NCI-H1048 (cell line): Measurements from ENCODE around the gene RUVBL2.

ENCODE experiments used
- DNase-seq: peaks from one replicate; lab custom pipeline; 2025; lab: John Stamatoyannopoulos, UW

RUVBL2 gene

DNA sequence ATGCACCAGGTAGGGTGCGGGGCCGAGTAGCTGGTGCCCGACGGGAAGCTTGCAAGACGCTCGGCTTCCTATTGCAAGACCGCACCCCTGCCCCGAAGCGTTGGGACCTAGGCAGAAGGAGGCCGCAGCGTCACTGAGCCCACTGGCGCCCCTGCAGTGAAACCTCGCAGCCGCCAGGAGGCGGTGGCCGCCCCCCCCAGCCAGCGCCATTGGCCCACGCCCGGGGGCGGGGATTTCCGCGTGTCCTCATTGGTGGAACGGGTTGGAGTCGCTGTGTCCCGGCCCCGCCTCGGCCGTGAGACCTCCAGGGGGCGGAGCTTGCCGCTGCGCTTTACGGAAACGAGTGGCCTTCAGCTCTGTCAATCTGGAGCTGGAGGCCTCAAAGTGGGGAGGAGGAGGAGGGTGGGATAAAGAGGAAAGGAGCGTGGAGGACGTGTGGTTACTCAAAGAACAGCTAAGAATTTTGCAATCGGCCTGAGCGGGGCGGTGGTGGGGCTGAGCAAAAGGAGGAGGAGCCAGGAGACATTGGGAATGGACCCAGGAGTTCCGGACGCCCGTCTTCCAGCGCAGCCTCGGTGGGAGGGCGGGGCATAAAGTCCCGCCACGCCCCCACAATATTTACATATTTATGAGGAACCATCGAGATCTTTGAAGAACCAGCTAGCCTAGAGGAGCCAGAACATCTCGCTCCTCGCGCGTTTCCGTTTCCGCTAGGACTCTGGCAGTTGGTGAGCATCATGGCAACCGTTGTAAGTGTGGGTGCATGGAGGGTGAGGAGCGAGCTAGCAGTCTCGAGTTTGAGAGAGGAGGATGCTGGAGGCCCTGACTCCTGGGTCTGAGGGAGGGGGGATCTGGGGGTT is at the start of gene RUVBL2, which contains the start of gene GYS1:
Gene RUVBL2, plus strand, starts transcription at position 713 of the 860 bp plus-strand sequence. Its CDS starts 25 bp downstream, at position 738.
Gene GYS1, minus strand, starts transcription at position 135 of the 860 bp plus-strand sequence. CDS start 197 bp downstream, outside the sequence.
- DNase-seq = peak; percentile 99

DNA sequence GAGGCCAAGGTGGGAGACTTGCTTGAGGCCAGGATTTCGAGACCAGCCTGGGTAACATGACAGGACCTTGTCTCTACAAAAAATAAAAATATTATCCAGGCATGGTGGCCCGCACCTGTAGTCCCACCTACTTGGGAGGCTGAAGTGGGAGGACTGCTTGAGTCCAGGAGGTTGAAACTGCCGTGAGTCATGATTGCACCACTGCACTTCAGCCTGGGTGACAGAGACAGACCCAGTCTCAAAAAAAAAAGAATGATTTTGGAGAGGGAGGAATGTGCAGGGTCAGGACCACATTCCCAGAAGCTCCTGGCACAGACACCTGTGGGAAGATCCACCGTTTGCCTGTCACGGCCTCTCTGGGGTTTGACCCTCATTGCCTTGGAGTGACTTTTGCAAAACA is 48.3 kb upstream of the RUVBL2 start:
- no peak for DNase-seq

GRCh38 chr19:48945817-48946216 is 47.9 kb upstream of the RUVBL2 start:
- DNase-seq = no peak

DNA sequence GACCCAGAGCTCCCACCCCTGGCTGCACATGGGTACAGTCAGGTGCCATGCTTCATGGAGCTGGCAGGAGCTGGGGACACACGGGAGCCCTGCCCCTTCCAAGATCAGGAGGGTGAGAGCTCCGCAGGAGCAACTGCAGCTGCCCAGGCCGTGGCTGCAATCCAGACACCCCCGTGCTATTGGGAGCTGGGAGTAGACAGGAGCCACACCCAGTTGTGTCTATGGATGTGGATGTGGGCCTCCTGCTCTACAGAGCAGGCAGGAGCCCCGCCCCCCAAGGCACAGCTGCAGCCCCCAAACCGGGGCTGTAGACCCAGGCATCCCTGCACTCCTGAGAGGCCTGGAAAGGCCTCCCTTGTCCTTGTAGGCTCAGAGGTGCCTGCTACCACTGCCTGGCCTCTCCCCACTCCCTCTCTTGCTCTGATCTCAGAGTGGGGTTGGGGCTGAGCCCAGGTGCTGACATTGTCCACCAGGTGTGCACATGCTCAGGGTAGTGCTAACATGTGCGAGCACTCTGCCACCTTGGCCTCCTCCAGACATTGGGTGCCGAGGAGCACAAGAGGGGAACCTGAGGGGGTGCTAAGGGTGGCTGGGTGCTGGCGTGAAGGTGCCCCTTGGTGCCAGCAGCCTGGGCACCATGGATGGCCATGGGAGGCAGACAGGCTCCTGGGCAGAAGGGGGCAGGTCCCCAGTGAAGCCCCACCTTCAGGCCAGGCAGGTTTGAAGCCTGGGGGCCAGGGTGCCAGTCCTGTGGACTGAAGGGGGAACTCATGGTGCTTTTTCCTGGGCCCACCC is 47.0 kb upstream of the RUVBL2 start:
- DNase-seq = no peak

DNA sequence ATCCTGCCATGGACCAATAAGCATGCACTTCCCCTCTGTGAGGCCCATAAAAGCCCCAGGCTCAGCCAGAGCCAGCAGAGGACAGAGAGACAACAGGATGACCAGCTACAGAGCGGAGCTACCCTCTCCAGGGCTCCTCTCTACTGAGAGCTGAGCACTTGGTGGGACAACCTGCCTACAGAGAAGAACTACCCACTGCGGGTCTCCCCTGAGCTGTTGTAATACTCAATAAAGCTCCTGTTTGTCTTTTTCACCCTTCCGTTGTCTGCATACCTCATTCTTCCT is 46.5 kb upstream of the RUVBL2 start:
- DNase-seq = no peak

GRCh38 chr19:48950159-48950558 is 43.5 kb upstream of the RUVBL2 start:
- no peak for DNase-seq

DNA sequence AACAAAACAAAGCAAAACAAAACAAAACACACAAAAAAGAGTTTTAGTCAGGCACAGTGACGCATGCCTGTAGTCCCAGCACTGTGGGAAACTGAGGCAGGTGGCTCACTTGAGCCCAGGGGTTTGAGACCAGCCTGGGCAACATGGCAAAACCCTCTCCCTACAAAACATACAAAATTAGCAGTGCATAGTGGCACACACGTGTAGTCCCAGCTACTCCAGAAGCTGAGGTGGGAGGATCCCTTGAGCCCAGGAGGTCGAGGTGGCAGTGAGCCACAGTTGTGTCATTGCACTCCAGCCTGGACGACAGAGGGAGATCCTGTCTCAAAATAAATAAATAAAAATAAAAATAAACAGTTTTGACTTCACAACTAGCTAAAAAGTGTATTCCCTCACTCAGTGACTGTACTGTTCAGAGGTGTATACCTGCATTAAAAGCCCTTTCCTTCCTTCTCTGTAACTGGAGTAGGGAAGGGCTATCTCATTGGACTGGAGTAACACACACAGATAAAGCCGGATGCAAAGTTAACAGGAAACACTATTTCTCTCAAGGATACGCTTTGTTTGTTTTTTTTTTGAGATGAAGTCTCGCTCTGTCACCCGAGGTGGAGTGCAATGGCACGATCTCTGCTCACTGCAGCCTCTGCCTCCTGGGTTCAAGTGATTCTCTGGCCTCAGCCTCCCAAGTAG is 42.7 kb upstream of the RUVBL2 start:
- no peak for DNase-seq

- DNase-seq = no peak
Observed at GRCh38 chr19:48953141-48953540, 40.5 kb upstream of the RUVBL2 start.

- DNase-seq = no peak
Observed at GRCh38 chr19:48953990-48954594, 39.6 kb upstream of the RUVBL2 start.

- peak; percentile 93 for DNase-seq
Observed at GRCh38 chr19:48954595-48955307, 38.9 kb upstream of the RUVBL2 start, which contains the start of gene BAX. Gene BAX (plus strand): TSS chr19:48954875. CDS start chr19:48954929, 54 bp downstream.

DNA sequence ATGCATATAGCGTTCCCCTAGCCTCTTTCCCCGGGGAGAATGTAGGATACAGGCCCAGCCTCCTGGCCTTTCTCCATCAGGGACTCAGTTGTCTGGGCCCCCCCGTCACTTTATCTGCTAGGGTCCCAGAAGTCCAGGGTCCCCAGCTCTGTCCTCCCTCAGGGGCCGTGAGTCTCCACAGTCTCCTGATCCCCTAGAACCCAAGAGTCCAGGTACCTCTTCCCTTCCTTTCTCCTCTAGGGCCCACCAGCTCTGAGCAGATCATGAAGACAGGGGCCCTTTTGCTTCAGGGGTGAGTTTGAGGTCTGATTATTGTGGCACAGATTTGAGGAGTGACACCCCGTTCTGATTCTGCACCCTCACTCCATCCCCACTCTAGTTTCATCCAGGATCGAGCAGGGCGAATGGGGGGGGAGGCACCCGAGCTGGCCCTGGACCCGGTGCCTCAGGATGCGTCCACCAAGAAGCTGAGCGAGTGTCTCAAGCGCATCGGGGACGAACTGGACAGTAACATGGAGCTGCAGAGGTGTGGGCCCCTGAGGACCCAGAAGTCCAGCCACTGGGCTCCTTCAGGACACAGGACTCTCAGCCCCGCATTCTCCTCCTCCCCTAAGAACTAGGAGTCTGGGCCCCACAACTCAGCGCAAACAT is 38.3 kb upstream of the RUVBL2 start:
- DNase-seq = no peak

GRCh38 chr19:48958006-48958405 is 35.7 kb upstream of the RUVBL2 start:
- no peak for DNase-seq

DNA sequence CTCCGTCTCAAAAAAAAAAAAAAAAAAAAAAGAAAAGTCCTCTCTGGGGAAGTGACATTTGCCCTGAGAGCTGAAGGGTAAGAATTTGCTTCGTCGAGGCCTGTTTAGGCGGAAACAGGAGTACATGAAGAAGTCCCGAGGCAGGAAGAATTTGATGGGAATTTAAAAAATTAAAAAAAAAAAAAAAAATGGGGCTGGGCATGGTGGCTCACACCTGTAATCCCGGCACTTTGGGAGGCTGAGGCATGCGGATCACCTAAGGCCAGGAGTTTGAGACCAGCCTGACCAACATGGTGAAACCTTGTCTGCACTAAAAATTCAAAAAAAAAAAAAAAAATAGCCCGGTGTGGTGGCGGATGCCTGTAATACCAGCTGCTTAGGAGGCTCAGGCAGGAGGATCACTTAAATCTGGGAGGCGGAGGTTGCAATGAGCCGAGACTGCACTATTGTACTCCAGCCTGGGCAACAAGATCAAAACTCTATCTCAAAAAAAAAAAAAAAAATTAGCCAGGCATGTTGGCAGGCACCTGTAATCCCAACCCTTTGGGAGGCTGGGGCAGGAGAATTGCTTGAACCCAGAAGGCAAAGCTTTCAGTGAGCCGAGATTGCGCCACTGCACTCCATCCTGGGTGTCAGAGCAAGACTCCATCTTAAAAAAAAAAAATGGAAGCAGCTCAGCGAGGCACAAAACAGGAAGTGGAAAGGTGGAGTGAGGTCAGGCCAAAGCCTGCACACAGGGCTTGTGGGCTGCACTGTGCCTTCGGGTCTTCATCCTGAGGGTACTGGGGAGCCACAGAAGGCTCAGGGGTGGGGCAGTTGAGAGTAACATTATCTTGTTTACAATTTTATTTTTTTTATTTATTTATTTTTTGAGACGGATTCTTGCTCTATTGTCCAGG is 34.1 kb upstream of the RUVBL2 start:
- DNase-seq = no peak

GRCh38 chr19:48961051-48961649 is 32.5 kb upstream of the RUVBL2 start:
- no peak for DNase-seq

- no peak for DNase-seq
Observed at GRCh38 chr19:48961673-48962028, 32.0 kb upstream of the RUVBL2 start.

DNA sequence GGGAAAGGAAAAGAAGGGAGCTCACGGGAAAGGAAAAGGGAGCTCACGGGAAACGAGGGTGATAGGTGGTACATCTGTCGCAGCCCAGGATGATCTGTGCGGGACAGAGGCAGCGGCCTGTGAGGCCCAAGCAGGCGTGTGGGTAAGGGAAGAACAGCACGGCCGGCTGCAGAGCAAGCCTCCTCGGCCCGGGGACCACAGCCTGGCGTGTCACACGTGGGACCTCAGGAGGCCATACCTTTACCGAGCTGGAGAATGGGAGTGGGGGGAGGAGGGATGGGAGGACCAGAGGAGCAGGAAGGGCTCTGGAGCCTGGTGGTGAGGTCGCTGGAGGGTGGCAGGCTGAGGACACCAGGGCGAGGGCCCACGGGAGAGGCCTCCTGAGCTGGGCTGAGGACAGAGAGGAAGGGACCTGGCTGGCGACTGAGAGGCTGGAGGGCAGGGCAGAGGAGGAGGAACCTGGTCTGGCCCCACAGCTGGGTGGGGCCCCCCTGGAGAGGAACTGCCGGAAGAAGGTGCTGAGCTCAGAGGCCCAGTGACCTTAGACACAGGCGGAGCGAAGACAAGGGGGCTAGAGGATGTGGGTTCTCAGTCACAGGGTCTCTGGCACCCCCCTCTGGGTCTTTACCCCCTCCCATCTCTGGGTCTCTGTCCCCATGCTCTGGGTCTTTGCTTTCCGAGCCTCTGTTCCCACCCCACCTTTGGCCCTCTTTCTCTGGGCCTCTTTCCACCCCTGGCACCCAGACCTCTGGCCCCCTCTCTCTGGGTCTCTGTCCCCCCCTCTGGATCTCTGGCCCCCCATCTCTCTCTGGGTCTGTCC is 31.4 kb upstream of the RUVBL2 start:
- no peak for DNase-seq

- DNase-seq = no peak
Observed at GRCh38 chr19:48962849-48963165, 30.9 kb upstream of the RUVBL2 start.

- DNase-seq = no peak
Observed at GRCh38 chr19:48963371-48964204, 30.1 kb upstream of the RUVBL2 start.
